Neural cell (in vitro differentiated cells): ENCODE results near the gene ALDOA. TPM values are rescaled to one million over a fixed set of nuclear protein-coding genes. Genes with fewer than 3 reads are reported as not detected.

Source experiments
- H2AFZ ChIP-seq: fragments of 200-600, 300-800 bp; sonication (generic), shearing (Covaris generic); 2 replicates; pipeline ENCODE4 v1.6.0; 2014; ENCODE audit warnings: low read depth, mild to moderate bottlenecking, antibody characterized with exemption, low read length, moderate library complexity
- H3F3A ChIP-seq: fragments of 200-600 bp; shearing (Covaris generic); 2 replicates; pipeline ENCODE4 v1.6.1; 2016; ENCODE audit warnings: mild to moderate bottlenecking, moderate library complexity, mixed read lengths, antibody characterized with exemption, low read length; ENCODE audit not compliant: insufficient read depth, poor library complexity, severe bottlenecking
- H3K27ac ChIP-seq: fragments of 200-600, 300-800 bp; sonication (generic), shearing (Covaris generic); 2 replicates; pipeline ENCODE4 v1.5.1; 2014; ENCODE audit warnings: mild to moderate bottlenecking, low read length, moderate library complexity
- H3K27me3 ChIP-seq: fragments of 300-800, 200-600 bp; sonication (generic), shearing (Covaris generic); 2 replicates; pipeline ENCODE4 v1.6.0; 2014; ENCODE audit warnings: mild to moderate bottlenecking, low read depth, low read length, moderate library complexity; ENCODE audit not compliant: insufficient read depth
- H3K36me3 ChIP-seq: fragments of 300-800, 200-600 bp; sonication (generic), shearing (Covaris generic); 2 replicates; pipeline ENCODE4 v1.5.1; 2014; ENCODE audit warnings: mild to moderate bottlenecking, antibody characterized with exemption, low read length, moderate library complexity; ENCODE audit not compliant: insufficient read depth
- H3K4me2 ChIP-seq: fragments of 300-800, 200-600 bp; sonication (generic), shearing (Covaris generic); 2 replicates; pipeline ENCODE4 v1.6.0; 2014; ENCODE audit warnings: mild to moderate bottlenecking, low read length
- H3K4me3 ChIP-seq: fragments of 300-800, 200-600 bp; sonication (generic), shearing (Covaris generic); 2 replicates; pipeline ENCODE4 v1.5.1; 2014; ENCODE audit warnings: mild to moderate bottlenecking, low read length, moderate library complexity
- H3K79me2 ChIP-seq: fragments of 200-600 bp; shearing (Covaris generic); replicated peaks from 2 replicates; pipeline ENCODE4 v1.6.0; 2014; ENCODE audit warnings: mild to moderate bottlenecking, low read length, moderate library complexity; ENCODE audit not compliant: insufficient read depth
- H3K9ac ChIP-seq: fragments of 300-800, 200-600 bp; sonication (generic), shearing (Covaris generic); 2 replicates; pipeline ENCODE4 v1.6.1; 2016; ENCODE audit warnings: mild to moderate bottlenecking, low read length, mixed read lengths
- H3K9me2 ChIP-seq: fragments of 200-600 bp; shearing (Covaris generic); 2 replicates; pipeline ENCODE4 v1.6.1; 2016; ENCODE audit warnings: mild to moderate bottlenecking, low read length, mixed read lengths; ENCODE audit not compliant: insufficient read depth
- H3K9me3 ChIP-seq: fragments of 200-600, 300-800 bp; sonication (generic), shearing (Covaris generic); 2 replicates; pipeline ENCODE4 v1.6.1; 2016; ENCODE audit warnings: mild to moderate bottlenecking, mixed run types, low read length, moderate library complexity, mixed read lengths
- H4K20me1 ChIP-seq: fragments of 200-600 bp; shearing (Covaris generic); 2 replicates; pipeline ENCODE4 v1.6.1; 2016; ENCODE audit warnings: mild to moderate bottlenecking, mixed run types; ENCODE audit not compliant: insufficient read depth
- CTCF ChIP-seq: fragments of 450-650 bp; IDR thresholded peaks from 2 replicates; pipeline ENCODE4 v1.5.1; 2014; ENCODE audit warnings: antibody characterized with exemption, mild to moderate bottlenecking, moderate library complexity; ENCODE audit not compliant: poor library complexity, severe bottlenecking
- EP300 ChIP-seq: fragments of 450-650 bp; conservative IDR thresholded peaks from 2 replicates; pipeline ENCODE4 v1.6.1; 2014; ENCODE audit warnings: antibody characterized with exemption, mild to moderate bottlenecking, moderate library complexity; ENCODE audit not compliant: poor library complexity, severe bottlenecking
- EZH2 ChIP-seq: fragments of 200-600, 300-800 bp; shearing (Covaris generic), sonication (generic); IDR thresholded peaks from 2 replicates; pipeline ENCODE4 v1.6.1; 2014; ENCODE audit warnings: antibody characterized with exemption, low read length, borderline replicate concordance, mild to moderate bottlenecking; ENCODE audit not compliant: insufficient read depth, poor library complexity, severe bottlenecking
- MXI1 ChIP-seq: fragments of 450-650 bp; conservative IDR thresholded peaks from 2 replicates; pipeline ENCODE4 v1.6.1; 2014; ENCODE audit warnings: antibody characterized with exemption, mild to moderate bottlenecking; ENCODE audit not compliant: poor library complexity, severe bottlenecking
- POLR2AphosphoS5 ChIP-seq: IDR thresholded peaks from 2 replicates; pipeline ENCODE4 v1.6.1; 2012
- RAD21 ChIP-seq: fragments of 450-650 bp; conservative IDR thresholded peaks from 2 replicates; pipeline ENCODE4 v1.6.1; 2014; ENCODE audit warnings: antibody characterized with exemption, mild to moderate bottlenecking, moderate library complexity
- SMC3 ChIP-seq: fragments of 450-650 bp; conservative IDR thresholded peaks from 2 replicates; pipeline ENCODE4 v1.6.1; 2014; ENCODE audit warnings: antibody characterized with exemption, mild to moderate bottlenecking, moderate library complexity; ENCODE audit not compliant: poor library complexity
- TAF1 ChIP-seq: IDR thresholded peaks from 2 replicates; pipeline ENCODE4 v1.6.1; 2012; ENCODE audit warnings: low read depth
- polyA plus RNA-seq: library from polyadenylated mRNA; depleted of rRNA; stranded (reverse); fragments of >200 nt; gene quantifications from 2 replicates; pipeline ENCODE4 v1.2.3, GENCODE V29; 2014
- TF ChIP-seq, protein P1 (sequence below): IDR thresholded peaks from 2 replicates; pipeline ENCODE4 v1.6.1; 2012; ENCODE audit warnings: borderline replicate concordance

The ALDOA gene
- polyA plus RNA-seq, 1 donor from 2014 or later, result 59.3 TPM

- Histone ChIP-seq H4K20me1 (no peaks in the 10 kb centered on the region), H3K4me2 (no peak overlapping the region), H3K36me3 (no peaks in the 10 kb centered on the region), H3K79me2 (peaks cover 11% of the 10 kb centered on the region), H2AFZ (no peak overlapping the region), H3K27me3 (no peaks in the 10 kb centered on the region), H3K27ac (no peak overlapping the region), H3K4me3 (no peak overlapping the region), H3F3A (no peaks in the 10 kb centered on the region), H3K9me2 (no peaks in the 10 kb centered on the region), H3K9me3 (no peaks in the 10 kb centered on the region), H3K9ac (no peak overlapping the region)
- TF ChIP-seq TAF1, result no peak
- no peak for TF ChIP-seq MXI1
- TF ChIP-seq SMC3, result no peak
- no peak for TF ChIP-seq POLR2AphosphoS5
- TF ChIP-seq RAD21, result no peak
- TF ChIP-seq, protein P1, sequence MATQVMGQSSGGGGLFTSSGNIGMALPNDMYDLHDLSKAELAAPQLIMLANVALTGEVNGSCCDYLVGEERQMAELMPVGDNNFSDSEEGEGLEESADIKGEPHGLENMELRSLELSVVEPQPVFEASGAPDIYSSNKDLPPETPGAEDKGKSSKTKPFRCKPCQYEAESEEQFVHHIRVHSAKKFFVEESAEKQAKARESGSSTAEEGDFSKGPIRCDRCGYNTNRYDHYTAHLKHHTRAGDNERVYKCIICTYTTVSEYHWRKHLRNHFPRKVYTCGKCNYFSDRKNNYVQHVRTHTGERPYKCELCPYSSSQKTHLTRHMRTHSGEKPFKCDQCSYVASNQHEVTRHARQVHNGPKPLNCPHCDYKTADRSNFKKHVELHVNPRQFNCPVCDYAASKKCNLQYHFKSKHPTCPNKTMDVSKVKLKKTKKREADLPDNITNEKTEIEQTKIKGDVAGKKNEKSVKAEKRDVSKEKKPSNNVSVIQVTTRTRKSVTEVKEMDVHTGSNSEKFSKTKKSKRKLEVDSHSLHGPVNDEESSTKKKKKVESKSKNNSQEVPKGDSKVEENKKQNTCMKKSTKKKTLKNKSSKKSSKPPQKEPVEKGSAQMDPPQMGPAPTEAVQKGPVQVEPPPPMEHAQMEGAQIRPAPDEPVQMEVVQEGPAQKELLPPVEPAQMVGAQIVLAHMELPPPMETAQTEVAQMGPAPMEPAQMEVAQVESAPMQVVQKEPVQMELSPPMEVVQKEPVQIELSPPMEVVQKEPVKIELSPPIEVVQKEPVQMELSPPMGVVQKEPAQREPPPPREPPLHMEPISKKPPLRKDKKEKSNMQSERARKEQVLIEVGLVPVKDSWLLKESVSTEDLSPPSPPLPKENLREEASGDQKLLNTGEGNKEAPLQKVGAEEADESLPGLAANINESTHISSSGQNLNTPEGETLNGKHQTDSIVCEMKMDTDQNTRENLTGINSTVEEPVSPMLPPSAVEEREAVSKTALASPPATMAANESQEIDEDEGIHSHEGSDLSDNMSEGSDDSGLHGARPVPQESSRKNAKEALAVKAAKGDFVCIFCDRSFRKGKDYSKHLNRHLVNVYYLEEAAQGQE, result no peak
- no peak for TF ChIP-seq EZH2
- no peak for TF ChIP-seq EP300
- TF ChIP-seq CTCF, result no peak
Observed at GRCh38 chr16:30068333-30068732, 2.8 kb downstream of the ALDOA start.

GRCh38 chr16:30068750-30069610 lies 3.4 kb downstream of the ALDOA start:
- Histone ChIP-seq H3K27ac (no peak overlapping the region), H3K4me2 (no peak overlapping the region), H4K20me1 (no peaks in the 10 kb centered on the region), H3F3A (no peaks in the 10 kb centered on the region), H3K4me3 (no peak overlapping the region), H3K79me2 (peaks cover 11% of the 10 kb centered on the region), H3K27me3 (no peaks in the 10 kb centered on the region), H3K9ac (no peak overlapping the region), H3K9me3 (no peaks in the 10 kb centered on the region), H2AFZ (no peak overlapping the region), H3K9me2 (no peaks in the 10 kb centered on the region), H3K36me3 (no peaks in the 10 kb centered on the region)
- TF ChIP-seq EZH2 (no peak), SMC3 (peak; percentile 46), CTCF (peak; percentile 66), POLR2AphosphoS5 (no peak), EP300 (no peak), RAD21 (peak; percentile 63), TAF1 (no peak), MXI1 (no peak)
- TF ChIP-seq, protein P1, result no peak
